HG03521 (cell line): ENCODE results near the gene NIPA2.

Source experiments
- ATAC-seq: cut with Tn5 transposase; IDR thresholded peaks from one replicate; pipeline ENCODE4 v1.9.1; 2021; ENCODE audit warnings: mild to moderate bottlenecking, moderate library complexity; ENCODE audit not compliant: unreplicated experiment

Gene NIPA2

GRCh38 chr15:22831473-22831872 lies 7.0 kb upstream of the NIPA2 start:
- ATAC-seq: no peak

GRCh38 chr15:22839046-22839695 lies 705 bp downstream of the NIPA2 start:
- ATAC-seq: no peak

- ATAC-seq: no peak
Observed at GRCh38 chr15:22844421-22845288, 6.2 kb downstream of the NIPA2 start.

GRCh38 chr15:22845289-22845900 lies 6.9 kb downstream of the NIPA2 start:
- no peak for ATAC-seq

GRCh38 chr15:22846073-22846472 lies 7.6 kb downstream of the NIPA2 start:
- no peak for ATAC-seq

GRCh38 chr15:22850055-22850454 lies 11.6 kb downstream of the NIPA2 start:
- ATAC-seq: no peak

GRCh38 chr15:22851513-22851912 lies 13.0 kb downstream of the NIPA2 start:
- ATAC-seq: no peak

GRCh38 chr15:22855791-22856190 lies 17.3 kb downstream of the NIPA2 start:
- no peak for ATAC-seq

- no peak for ATAC-seq
Observed at GRCh38 chr15:22856659-22857058, 18.2 kb downstream of the NIPA2 start.

GRCh38 chr15:22861161-22861560 lies 22.7 kb downstream of the NIPA2 start:
- no peak for ATAC-seq

- no peak for ATAC-seq
Observed at GRCh38 chr15:22863356-22863755, 24.9 kb downstream of the NIPA2 start.

- no peak for ATAC-seq
Observed at GRCh38 chr15:22866079-22866478, 27.6 kb downstream of the NIPA2 start.

- ATAC-seq: no peak
Observed at GRCh38 chr15:22867886-22868285, 29.4 kb downstream of the NIPA2 start.

- ATAC-seq: no peak
Observed at GRCh38 chr15:22868495-22868894, 30.0 kb downstream of the NIPA2 start.

GRCh38 chr15:22868928-22869327 lies 30.5 kb downstream of the NIPA2 start:
- no peak for ATAC-seq

- ATAC-seq: no peak
Observed at GRCh38 chr15:22869856-22870255, 31.4 kb downstream of the NIPA2 start.

GRCh38 chr15:22870865-22871264 lies 32.4 kb downstream of the NIPA2 start:
- ATAC-seq: no peak

GRCh38 chr15:22871481-22872086 lies 33.1 kb downstream of the NIPA2 start:
- no peak for ATAC-seq

- ATAC-seq: no peak
Observed at GRCh38 chr15:22872936-22873701, 34.7 kb downstream of the NIPA2 start.

- no peak for ATAC-seq
Observed at GRCh38 chr15:22873841-22874240, 35.4 kb downstream of the NIPA2 start.

GRCh38 chr15:22874256-22874655 lies 35.8 kb downstream of the NIPA2 start:
- ATAC-seq: no peak
